ENCODE results near the gene MRPS7.

DNA sequence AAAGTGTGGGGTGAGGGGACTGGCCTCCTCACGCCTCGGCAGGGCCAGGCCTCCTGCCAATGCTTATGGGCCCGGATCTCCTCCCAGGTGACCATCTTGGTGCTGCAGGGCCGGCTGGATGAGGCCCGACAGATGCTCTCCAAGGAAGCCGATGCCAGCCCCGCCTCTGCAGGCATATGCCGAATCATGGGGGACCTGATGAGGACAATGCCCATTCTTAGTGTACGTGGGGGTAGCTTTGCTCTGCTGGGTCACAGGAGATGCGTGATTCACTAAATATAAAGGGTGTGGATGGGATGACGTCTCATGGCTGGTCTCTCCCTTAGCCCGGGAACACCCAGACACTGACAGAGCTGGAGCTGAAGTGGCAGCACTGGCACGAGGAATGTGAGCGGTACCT is 36.7 kb upstream of the MRPS7 start:
- TF ChIP-seq POLR2A (IDR thresholded peaks at IDR 0.05; ENCODE audit: low read depth, low read length) (no peak), SPI1 (IDR thresholded peaks at IDR 0.05; ENCODE audit: low read depth, low read length) (no peak)
